Tibial artery (tissue), 4 donors: ENCODE results near the gene ALG10B.
"Not testable (repeated sequence)": the region's sequence is repeated elsewhere in the genome, so short reads cannot be mapped to it uniquely, and the experiment has no call there.

Experiments used
- DNase-seq, 2 donors: peaks; one replicate each; pipeline ENCODE4 v3.0.0-alpha.2; 2019
- H3K27ac ChIP-seq, 2 donors: fragments of 200-600 bp; sonication (generic) in 1 of 2; 1 replicate in 1 of 2; 2 replicates in 1 of 2; pipeline ENCODE4 v1.5.1; 2018 to 2019; ENCODE audit warnings: mild to moderate bottlenecking in 1 of 2
- H3K27me3 ChIP-seq, 2 donors: fragments of 200-600 bp; sonication (generic) in 1 of 2; one replicate each; pipeline versions ENCODE4 v1.5.1 to v1.6.0; 2016 to 2019
- H3K36me3 ChIP-seq, 3 donors: fragments of 200-600 bp; sonication (generic) in 2 of 3; one replicate each; pipeline ENCODE4 v1.5.1; 2016 to 2019; ENCODE audit warnings: mild to moderate bottlenecking in 2 of 3
- H3K4me1 ChIP-seq, 4 donors: fragments of 200-600 bp; sonication (generic) in 2 of 4; 1 replicate in 3 of 4; 2 replicates in 1 of 4; pipeline ENCODE4 v1.5.1; 2016 to 2019
- H3K4me3 ChIP-seq, 2 donors: fragments of 200-600 bp; sonication (generic) in 1 of 2; 1 replicate in 1 of 2; 2 replicates in 1 of 2; pipeline ENCODE4 v1.5.1; 2018 to 2019; ENCODE audit warnings: mild to moderate bottlenecking in 2 of 2
- H3K9me3 ChIP-seq, 3 donors: fragments of 200-600 bp; sonication (generic) in 1 of 3; one replicate each; pipeline ENCODE4 v1.5.1; 2016 to 2019
- intact Hi-C: fragments of 100-400 bp; cut with DNase I; formaldehyde crosslinking; loops from one replicate; pipeline ENCODE4 v1.15.0; 2023; ENCODE audit warnings: low total_unique reads
- TF ChIP-seq, protein P1 (sequence below), 2 experiments: fragments of 200-600 bp in 1 of 2; fragments of 450-650 bp in 1 of 2; IDR thresholded peaks; one replicate each; pipeline ENCODE4 v1.5.1; 2017 to 2019; ENCODE audit warnings: antibody characterized with exemption in 2 of 2, mild to moderate bottlenecking in 1 of 2, moderate library complexity in 1 of 2

ALG10B gene

DNA sequence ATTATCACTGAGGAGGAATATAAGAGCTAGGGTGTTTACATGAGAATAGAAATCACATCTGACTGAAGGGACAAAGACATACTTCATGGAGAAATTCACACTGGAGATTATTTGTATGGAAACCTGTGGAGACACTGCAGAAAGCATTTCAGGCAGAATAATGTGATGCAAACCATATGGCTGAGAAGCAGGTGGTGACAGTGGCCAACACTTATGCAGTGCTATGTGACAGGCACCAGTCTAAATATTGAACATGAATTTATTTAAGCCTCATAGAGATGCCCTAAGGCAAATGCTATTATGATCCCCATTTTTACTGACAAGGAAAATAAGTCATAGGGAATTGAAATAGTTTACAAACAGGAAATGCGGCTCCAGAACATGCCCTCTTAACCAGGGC lies 16.2 kb downstream of the ALG10B start:
- TF ChIP-seq, protein P1, sequence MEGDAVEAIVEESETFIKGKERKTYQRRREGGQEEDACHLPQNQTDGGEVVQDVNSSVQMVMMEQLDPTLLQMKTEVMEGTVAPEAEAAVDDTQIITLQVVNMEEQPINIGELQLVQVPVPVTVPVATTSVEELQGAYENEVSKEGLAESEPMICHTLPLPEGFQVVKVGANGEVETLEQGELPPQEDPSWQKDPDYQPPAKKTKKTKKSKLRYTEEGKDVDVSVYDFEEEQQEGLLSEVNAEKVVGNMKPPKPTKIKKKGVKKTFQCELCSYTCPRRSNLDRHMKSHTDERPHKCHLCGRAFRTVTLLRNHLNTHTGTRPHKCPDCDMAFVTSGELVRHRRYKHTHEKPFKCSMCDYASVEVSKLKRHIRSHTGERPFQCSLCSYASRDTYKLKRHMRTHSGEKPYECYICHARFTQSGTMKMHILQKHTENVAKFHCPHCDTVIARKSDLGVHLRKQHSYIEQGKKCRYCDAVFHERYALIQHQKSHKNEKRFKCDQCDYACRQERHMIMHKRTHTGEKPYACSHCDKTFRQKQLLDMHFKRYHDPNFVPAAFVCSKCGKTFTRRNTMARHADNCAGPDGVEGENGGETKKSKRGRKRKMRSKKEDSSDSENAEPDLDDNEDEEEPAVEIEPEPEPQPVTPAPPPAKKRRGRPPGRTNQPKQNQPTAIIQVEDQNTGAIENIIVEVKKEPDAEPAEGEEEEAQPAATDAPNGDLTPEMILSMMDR (IDR thresholded peaks at IDR 0.05) = no peak
- no peak for DNase-seq
- intact Hi-C loops = no loop called here
- no peaks in the 10 kb centered on the region for H3K27me3 ChIP-seq
- peaks cover 0 to 3% (median 0%) of the 10 kb centered on the region in 4 donors for H3K4me1 ChIP-seq
- no peak overlapping the region for H3K4me3 ChIP-seq
- no peaks in the 10 kb centered on the region for H3K36me3 ChIP-seq
- no peak overlapping the region for H3K27ac ChIP-seq
- no peaks in the 10 kb centered on the region for H3K9me3 ChIP-seq

DNA sequence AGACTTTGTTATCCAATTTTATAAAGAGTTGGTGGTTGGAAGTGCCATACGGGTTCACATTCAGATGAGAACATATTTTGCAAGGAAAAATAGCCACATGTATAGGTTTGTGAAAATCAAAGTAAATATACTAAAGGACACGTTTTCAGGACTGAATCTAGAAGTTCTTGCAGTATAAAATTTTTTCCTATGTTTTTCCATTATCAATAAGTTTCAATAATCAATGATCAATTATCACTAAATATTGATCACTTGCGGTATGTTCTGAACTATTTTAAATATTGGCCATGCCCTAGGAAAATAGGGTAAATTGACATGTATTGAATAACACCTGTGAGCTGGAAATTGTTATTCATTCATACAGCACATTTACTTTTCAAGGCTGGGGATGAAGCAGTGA lies 25.9 kb downstream of the ALG10B start:
- Histone ChIP-seq H3K4me1 (no peaks in the 10 kb centered on the region), H3K27me3 (no peaks in the 10 kb centered on the region), H3K4me3 (no peak overlapping the region), H3K27ac (no peak overlapping the region), H3K9me3 (peaks cover 0 to 4% (median 0%) of the 10 kb centered on the region in 3 donors), H3K36me3 (no peaks in the 10 kb centered on the region)
- TF ChIP-seq, protein P1 (IDR thresholded peaks at IDR 0.05) = no peak
- intact Hi-C loops = no loop called here
- DNase-seq = no peak

DNA sequence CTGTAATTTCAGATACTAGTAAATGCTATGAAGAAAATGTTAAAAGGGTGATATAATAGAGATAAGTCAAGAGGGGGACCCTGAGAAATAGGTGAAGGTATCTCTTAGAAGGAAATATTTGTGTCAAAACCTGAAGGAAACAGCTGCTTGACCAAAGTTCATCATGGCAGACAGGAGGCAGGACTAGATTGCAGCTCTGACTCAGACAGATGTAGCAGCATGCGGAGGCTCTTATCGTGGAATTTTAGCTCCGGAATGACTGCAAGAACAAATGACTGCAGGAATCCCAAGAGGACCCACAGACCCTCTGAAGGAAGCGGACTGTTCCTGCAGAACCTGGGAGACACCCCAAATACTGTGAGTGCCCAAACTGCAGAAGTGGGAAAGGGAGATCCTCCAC lies 26.7 kb downstream of the ALG10B start:
- H3K4me1 ChIP-seq, H3K36me3 ChIP-seq, H3K27me3 ChIP-seq, intact Hi-C loops, DNase-seq, H3K27ac ChIP-seq, H3K4me3 ChIP-seq: not testable (repeated sequence)
- peaks cover 0 to 11% (median 0%) of the 10 kb centered on the region in 3 donors for H3K9me3 ChIP-seq

DNA sequence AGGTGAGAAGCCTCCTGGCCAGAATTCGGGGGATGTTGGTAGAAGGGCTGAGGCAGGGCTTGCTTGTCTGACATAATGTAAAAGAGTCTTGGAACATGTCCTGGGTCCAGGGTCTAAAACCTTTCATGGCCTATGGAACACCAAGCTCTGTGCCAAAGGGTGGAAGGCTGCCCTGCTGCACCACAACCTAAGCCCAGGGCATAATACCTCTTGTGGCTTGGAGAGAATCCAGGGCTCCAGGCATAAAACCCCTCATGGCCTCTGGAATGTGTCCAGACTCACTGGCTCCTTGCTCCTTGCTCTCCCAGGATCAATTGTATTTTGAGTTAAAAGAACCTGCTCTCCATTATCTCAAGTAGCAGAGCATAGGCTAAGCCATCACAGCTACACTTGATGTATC lies 27.3 kb downstream of the ALG10B start:
- peaks cover 0 to 11% (median 0%) of the 10 kb centered on the region in 3 donors for H3K9me3 ChIP-seq
- H3K4me1 ChIP-seq, H3K27ac ChIP-seq, H3K27me3 ChIP-seq, intact Hi-C loops, H3K36me3 ChIP-seq, H3K4me3 ChIP-seq, DNase-seq: not testable (repeated sequence)

DNA sequence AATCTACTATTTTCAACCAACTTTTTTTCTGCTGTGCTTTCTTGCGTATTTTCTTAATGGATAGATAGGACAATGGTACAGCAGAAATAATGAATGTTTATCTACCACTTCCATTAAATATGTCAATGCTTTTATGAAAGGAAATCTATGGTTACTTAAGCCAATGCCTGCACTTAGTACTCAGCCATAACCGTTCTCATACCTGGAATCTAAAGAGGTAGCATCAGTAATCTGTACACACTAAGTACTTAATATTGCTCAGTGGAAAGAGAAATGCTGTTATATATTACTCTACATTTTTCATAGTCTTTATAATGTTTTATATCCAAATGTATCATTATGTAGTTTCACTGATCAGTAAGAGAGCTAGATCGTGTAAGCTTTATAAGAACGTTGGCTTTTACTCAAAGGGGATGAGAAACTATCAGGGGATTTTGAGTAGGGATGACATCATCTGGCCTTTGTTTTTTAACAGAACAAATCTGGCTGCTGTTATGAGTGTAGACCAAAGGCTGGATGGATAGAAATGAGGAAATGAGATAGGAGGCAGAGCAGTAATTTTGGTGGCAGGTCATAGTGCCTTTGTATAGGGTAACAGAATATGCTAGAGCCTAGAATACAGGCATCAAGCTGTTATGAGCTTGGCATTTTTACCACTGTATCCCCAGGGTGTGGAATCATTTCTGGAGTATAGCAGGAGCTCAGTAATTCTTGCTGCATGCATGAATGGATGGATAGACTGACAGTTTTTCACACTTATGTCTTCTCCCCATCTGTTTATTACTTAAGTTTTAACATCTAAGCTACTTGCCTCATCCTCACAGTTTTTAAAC lies 34.0 kb downstream of the ALG10B start:
- H3K27me3 ChIP-seq = no peaks in the 10 kb centered on the region
- no peaks in the 10 kb centered on the region for H3K4me1 ChIP-seq
- H3K27ac ChIP-seq = no peak overlapping the region
- peaks cover 0 to 11% (median 0%) of the 10 kb centered on the region in 3 donors for H3K9me3 ChIP-seq
- H3K36me3 ChIP-seq = no peaks in the 10 kb centered on the region
- intact Hi-C loops = no loop called here
- no peak for DNase-seq
- TF ChIP-seq, protein P1 (IDR thresholded peaks at IDR 0.05) = no peak
- no peak overlapping the region for H3K4me3 ChIP-seq

DNA sequence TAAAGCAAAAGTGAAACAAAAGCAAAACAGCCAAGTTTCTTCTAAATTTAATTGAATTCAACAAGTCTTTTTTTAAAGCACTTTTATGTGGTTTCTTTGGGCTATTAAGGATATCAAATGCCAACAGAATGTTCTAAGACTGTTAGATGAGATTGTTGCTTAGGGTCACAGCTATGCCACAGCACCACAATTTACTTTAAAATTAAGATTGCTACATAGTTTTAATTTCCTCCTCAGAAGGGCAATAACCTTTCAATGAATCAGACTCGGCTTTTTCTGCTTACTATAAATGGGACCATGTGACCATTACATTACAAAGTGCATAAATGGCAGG lies 34.6 kb downstream of the ALG10B start:
- H3K27me3 ChIP-seq, H3K4me3 ChIP-seq, H3K4me1 ChIP-seq, intact Hi-C loops, H3K27ac ChIP-seq, H3K36me3 ChIP-seq, DNase-seq: not testable (repeated sequence)
- peaks cover 0 to 11% (median 0%) of the 10 kb centered on the region in 3 donors for H3K9me3 ChIP-seq

DNA sequence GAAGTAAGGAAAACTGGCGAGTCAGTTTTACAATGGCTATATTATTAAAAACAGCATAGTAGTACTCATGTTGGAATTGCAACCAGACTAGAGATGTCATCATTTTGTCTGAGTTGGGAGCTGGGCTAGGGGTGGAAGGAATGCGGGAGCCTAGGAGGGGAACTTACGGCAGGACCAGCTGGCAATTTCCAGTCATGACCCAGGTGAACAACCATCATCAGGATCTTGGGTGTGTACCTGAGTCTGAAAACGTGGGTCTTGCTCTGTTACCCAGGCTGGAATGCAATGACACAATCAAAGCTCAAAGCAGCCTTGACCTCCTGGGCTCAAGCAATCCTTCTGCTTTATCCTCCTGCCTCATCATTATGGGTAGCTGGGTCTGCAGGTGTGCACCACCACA lies 50.9 kb downstream of the ALG10B start:
- no peaks in the 10 kb centered on the region for H3K36me3 ChIP-seq
- no peak overlapping the region for H3K4me3 ChIP-seq
- TF ChIP-seq, protein P1 (IDR thresholded peaks at IDR 0.05) = no peak
- intact Hi-C loops = no loop called here
- no peaks in the 10 kb centered on the region for H3K9me3 ChIP-seq
- no peak for DNase-seq
- H3K4me1 ChIP-seq = no peaks in the 10 kb centered on the region
- no peak overlapping the region for H3K27ac ChIP-seq
- H3K27me3 ChIP-seq = no peaks in the 10 kb centered on the region
